Measurements from ENCODE around the gene GRIA3. TPM values are rescaled to one million over a fixed set of nuclear protein-coding genes. Genes with fewer than 3 reads are reported as not detected.

Gene GRIA3
- total RNA-seq, 1 experiment from 2014 or later, result not detected

DNA sequence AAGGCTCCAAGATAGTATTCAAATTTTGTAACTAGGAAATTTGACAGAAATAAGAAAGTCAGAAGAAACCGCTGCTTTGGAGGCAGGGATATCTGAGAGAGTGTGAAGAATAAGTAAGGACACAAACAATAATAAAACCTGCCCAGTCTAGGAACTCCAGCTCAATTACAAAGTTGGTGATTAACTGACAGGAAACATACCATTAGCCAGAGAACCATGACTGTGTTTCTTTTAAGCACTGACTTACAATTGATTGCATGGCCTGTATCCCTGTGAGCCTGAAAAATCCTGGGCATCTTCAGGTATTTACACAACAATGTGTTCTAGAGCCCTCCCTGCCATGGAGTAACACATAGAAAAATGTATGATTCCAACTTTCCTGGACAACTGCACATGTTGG, 127.4 kb downstream of the GRIA3 start:
- BruUV-seq (replicated peaks), result no TSS peak
- TF ChIP-seq, protein P1, sequence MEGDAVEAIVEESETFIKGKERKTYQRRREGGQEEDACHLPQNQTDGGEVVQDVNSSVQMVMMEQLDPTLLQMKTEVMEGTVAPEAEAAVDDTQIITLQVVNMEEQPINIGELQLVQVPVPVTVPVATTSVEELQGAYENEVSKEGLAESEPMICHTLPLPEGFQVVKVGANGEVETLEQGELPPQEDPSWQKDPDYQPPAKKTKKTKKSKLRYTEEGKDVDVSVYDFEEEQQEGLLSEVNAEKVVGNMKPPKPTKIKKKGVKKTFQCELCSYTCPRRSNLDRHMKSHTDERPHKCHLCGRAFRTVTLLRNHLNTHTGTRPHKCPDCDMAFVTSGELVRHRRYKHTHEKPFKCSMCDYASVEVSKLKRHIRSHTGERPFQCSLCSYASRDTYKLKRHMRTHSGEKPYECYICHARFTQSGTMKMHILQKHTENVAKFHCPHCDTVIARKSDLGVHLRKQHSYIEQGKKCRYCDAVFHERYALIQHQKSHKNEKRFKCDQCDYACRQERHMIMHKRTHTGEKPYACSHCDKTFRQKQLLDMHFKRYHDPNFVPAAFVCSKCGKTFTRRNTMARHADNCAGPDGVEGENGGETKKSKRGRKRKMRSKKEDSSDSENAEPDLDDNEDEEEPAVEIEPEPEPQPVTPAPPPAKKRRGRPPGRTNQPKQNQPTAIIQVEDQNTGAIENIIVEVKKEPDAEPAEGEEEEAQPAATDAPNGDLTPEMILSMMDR (IDR thresholded peaks at IDR 0.05; ENCODE audit: unreplicated experiment), result no peak
- no peaks in the 10 kb centered on the region for H3K36me3 Mint-ChIP-seq (ENCODE audit: insufficient read depth, unreplicated experiment)
- H3K4me1 Mint-ChIP-seq (ENCODE audit: insufficient read depth, unreplicated experiment), result no peaks in the 10 kb centered on the region
- POLR2A ChIA-PET, result no interaction called here
- H3K27me3 Mint-ChIP-seq (ENCODE audit: insufficient read depth, unreplicated experiment), result no peaks in the 10 kb centered on the region
- intact Hi-C loops (cut with micrococcal nuclease), result no loop called here
- H3K27ac Mint-ChIP-seq (ENCODE audit: low read depth, unreplicated experiment), result no peak overlapping the region
- CTCF ChIA-PET, result no interaction called here
- H3K9me3 Mint-ChIP-seq (ENCODE audit: unreplicated experiment), result peaks cover 14% of the 10 kb centered on the region
- no peak for DNase-seq (ENCODE audit: unreplicated experiment)
- no peak overlapping the region for H3K4me3 Mint-ChIP-seq (ENCODE audit: unreplicated experiment)

DNA sequence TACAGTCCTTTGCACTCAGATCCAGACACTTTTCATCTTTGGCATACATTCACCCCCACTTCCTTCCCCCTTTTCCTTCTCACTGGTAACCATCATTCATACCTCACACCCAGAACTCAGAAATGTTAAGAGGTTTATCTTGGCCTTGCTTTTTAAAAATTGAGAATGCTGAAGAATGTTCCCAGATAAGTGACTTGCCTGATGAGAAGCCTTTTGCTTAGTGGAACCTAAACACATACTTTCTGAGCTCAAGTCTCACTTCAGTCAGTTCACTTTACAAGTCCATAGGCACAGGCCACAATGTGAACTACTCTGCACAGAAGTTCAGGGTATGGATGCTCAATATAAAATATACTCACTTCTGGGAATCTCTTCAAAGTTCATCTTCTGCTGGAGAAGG, 129.4 kb downstream of the GRIA3 start:
- TF ChIP-seq, protein P1 (IDR thresholded peaks at IDR 0.05; ENCODE audit: unreplicated experiment), result no peak
- BruUV-seq (replicated peaks), result no TSS peak
- POLR2A ChIA-PET, result no interaction called here
- Mint-ChIP-seq H3K36me3 (ENCODE audit: insufficient read depth, unreplicated experiment) (no peaks in the 10 kb centered on the region), H3K27me3 (ENCODE audit: insufficient read depth, unreplicated experiment) (no peaks in the 10 kb centered on the region), H3K9me3 (ENCODE audit: unreplicated experiment) (peaks cover 14% of the 10 kb centered on the region), H3K27ac (ENCODE audit: low read depth, unreplicated experiment) (no peak overlapping the region), H3K4me1 (ENCODE audit: insufficient read depth, unreplicated experiment) (no peaks in the 10 kb centered on the region), H3K4me3 (ENCODE audit: unreplicated experiment) (no peak overlapping the region)
- CTCF ChIA-PET, result interaction anchor here (0.6 kb wide), 1 partner anchor 41 kb away, joined by 3 read pairs; no protein-coding TSS in a partner anchor
- DNase-seq (ENCODE audit: unreplicated experiment), result no peak
- intact Hi-C loops (cut with micrococcal nuclease), result no loop called here

DNA sequence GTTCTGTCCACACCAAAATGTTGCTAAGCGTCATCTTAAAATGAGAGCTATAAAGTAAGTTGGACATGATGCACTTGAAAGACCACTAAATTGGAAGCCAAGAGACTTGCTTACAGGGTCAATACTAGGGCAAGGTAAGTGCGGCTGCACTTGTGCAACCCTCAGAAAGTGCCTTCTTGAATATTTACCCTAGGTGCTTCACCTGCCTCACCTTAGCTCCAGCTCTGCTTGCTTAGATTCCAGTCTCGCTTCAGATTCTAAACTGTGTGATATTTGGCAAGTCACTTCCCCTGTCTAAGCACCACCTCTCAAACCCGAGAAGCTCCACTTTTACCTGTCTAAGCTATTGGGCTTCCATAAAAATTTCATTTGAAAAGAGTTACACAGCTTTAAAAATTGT, 136.5 kb downstream of the GRIA3 start:
- no TSS peak for BruUV-seq (replicated peaks)
- no peak overlapping the region for H3K4me3 Mint-ChIP-seq (ENCODE audit: unreplicated experiment)
- no peaks in the 10 kb centered on the region for H3K4me1 Mint-ChIP-seq (ENCODE audit: insufficient read depth, unreplicated experiment)
- CTCF ChIA-PET, result interaction anchor here (0.5 kb wide), 2 partner anchors 80 to 512 kb away, joined by 3 read pairs; no protein-coding TSS in a partner anchor
- POLR2A ChIA-PET, result interaction anchor here (1.3 kb wide), 1 partner anchor 44 kb away, joined by 4 read pairs; no protein-coding TSS in a partner anchor
- no peaks in the 10 kb centered on the region for H3K36me3 Mint-ChIP-seq (ENCODE audit: insufficient read depth, unreplicated experiment)
- no peaks in the 10 kb centered on the region for H3K27me3 Mint-ChIP-seq (ENCODE audit: insufficient read depth, unreplicated experiment)
- no peaks in the 10 kb centered on the region for H3K9me3 Mint-ChIP-seq (ENCODE audit: unreplicated experiment)
- TF ChIP-seq, protein P1 (IDR thresholded peaks at IDR 0.05; ENCODE audit: unreplicated experiment), result no peak
- no peak overlapping the region for H3K27ac Mint-ChIP-seq (ENCODE audit: low read depth, unreplicated experiment)
- intact Hi-C loops (cut with micrococcal nuclease), result no loop called here
- DNase-seq (ENCODE audit: unreplicated experiment), result no peak

DNA sequence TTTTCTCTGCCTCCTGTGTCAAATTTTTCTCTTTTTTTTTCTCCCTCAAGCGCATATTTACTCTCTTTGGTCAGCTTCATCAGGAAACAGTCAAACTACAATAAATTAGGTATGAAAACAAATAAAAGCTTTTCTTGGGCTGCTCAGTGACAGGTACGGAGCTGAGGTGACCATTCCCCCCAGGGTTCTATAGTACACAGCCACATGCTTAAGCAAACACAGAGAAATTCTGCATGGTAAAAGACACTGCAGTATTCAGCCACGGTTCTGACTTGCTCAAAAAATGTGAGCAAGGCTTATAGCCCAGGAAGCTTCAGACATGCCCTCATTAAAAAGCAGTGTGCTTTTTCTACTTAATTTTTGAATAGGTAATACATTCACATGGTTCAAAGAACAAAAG, 138.5 kb downstream of the GRIA3 start:
- Mint-ChIP-seq H3K4me3 (ENCODE audit: unreplicated experiment) (no peak overlapping the region), H3K27me3 (ENCODE audit: insufficient read depth, unreplicated experiment) (no peaks in the 10 kb centered on the region), H3K27ac (ENCODE audit: low read depth, unreplicated experiment) (no peak overlapping the region), H3K36me3 (ENCODE audit: insufficient read depth, unreplicated experiment) (no peaks in the 10 kb centered on the region), H3K9me3 (ENCODE audit: unreplicated experiment) (no peaks in the 10 kb centered on the region), H3K4me1 (ENCODE audit: insufficient read depth, unreplicated experiment) (no peaks in the 10 kb centered on the region)
- ChIA-PET POLR2A (interaction anchor here (0.7 kb wide), 1 partner anchor 487 kb away, joined by 3 read pairs; no protein-coding TSS in a partner anchor), CTCF (no interaction called here)
- no peak for DNase-seq (ENCODE audit: unreplicated experiment)
- TF ChIP-seq, protein P1 (IDR thresholded peaks at IDR 0.05; ENCODE audit: unreplicated experiment), result no peak
- BruUV-seq (replicated peaks), result no TSS peak
- intact Hi-C loops (cut with micrococcal nuclease), result no loop called here
